HG03469 (cell line): Measurements from ENCODE around the gene STAC.
"Not testable (repeated sequence)": the region's sequence is repeated elsewhere in the genome, so short reads cannot be mapped to it uniquely, and the experiment has no call there.

Experiments used
- ATAC-seq: cut with Tn5 transposase; IDR thresholded peaks from one replicate; pipeline ENCODE4 v1.9.1; 2021; ENCODE audit warnings: mild to moderate bottlenecking, moderate library complexity, moderate number of reproducible peaks; ENCODE audit not compliant: unreplicated experiment

Gene STAC

GRCh38 chr3:36476286-36476942, 96.1 kb downstream of the STAC start:
- no peak for ATAC-seq

GRCh38 chr3:36477655-36478054, 97.4 kb downstream of the STAC start:
- ATAC-seq = no peak

GRCh38 chr3:36480911-36481648, 100.8 kb downstream of the STAC start:
- no peak for ATAC-seq

- ATAC-seq = no peak
These were observed 102.0 kb downstream of the STAC start for GRCh38 chr3:36482256-36482655.

- ATAC-seq = no peak
These were observed 102.6 kb downstream of the STAC start for GRCh38 chr3:36482880-36483279.

GRCh38 chr3:36483709-36484108, 103.4 kb downstream of the STAC start:
- ATAC-seq = no peak

GRCh38 chr3:36484386-36484785, 104.1 kb downstream of the STAC start:
- ATAC-seq = no peak

- no peak for ATAC-seq
These were observed 105.9 kb downstream of the STAC start for GRCh38 chr3:36486009-36486795.

- no peak for ATAC-seq
These were observed 107.3 kb downstream of the STAC start for GRCh38 chr3:36487616-36488015.

- ATAC-seq = no peak
These were observed 107.9 kb downstream of the STAC start for GRCh38 chr3:36488077-36488789.

- no peak for ATAC-seq
These were observed 108.8 kb downstream of the STAC start for GRCh38 chr3:36489101-36489500.

GRCh38 chr3:36489679-36490425, 109.5 kb downstream of the STAC start:
- ATAC-seq = no peak

GRCh38 chr3:36493051-36493450, 112.7 kb downstream of the STAC start:
- no peak for ATAC-seq

GRCh38 chr3:36494461-36495109, 114.3 kb downstream of the STAC start:
- ATAC-seq = no peak

- ATAC-seq = no peak
These were observed 116.7 kb downstream of the STAC start for GRCh38 chr3:36496684-36497633.

GRCh38 chr3:36500053-36500452, 119.7 kb downstream of the STAC start:
- not testable (repeated sequence) for ATAC-seq

GRCh38 chr3:36501616-36502015, 121.3 kb downstream of the STAC start:
- ATAC-seq = no peak

GRCh38 chr3:36505393-36505792, 125.1 kb downstream of the STAC start:
- no peak for ATAC-seq
